Measurements from ENCODE around the gene ESAM.
"Not testable (repeated sequence)": the region's sequence is repeated elsewhere in the genome, so short reads cannot be mapped to it uniquely, and the experiment has no call there.

ESAM gene

GRCh38 chr11:124770959-124771358 is 8.9 kb upstream of the ESAM start:
- not testable (repeated sequence) for DNase-seq

GRCh38 chr11:124769806-124770774 is 8.0 kb upstream of the ESAM start:
- no peak for DNase-seq

GRCh38 chr11:124768914-124769313 is 6.8 kb upstream of the ESAM start:
- DNase-seq: no peak

- no peak for DNase-seq
These were observed 4.1 kb upstream of the ESAM start for GRCh38 chr11:124766156-124766555.

- peak; percentile 86 to 87 for DNase-seq
These were observed 1.3 kb upstream of the ESAM start for GRCh38 chr11:124763156-124763947.

- DNase-seq: no peak
These were observed 600 bp upstream of the ESAM start for GRCh38 chr11:124762624-124763155.

GRCh38 chr11:124761301-124762104 is 587 bp downstream of the ESAM start:
- DNase-seq: no peak

DNA sequence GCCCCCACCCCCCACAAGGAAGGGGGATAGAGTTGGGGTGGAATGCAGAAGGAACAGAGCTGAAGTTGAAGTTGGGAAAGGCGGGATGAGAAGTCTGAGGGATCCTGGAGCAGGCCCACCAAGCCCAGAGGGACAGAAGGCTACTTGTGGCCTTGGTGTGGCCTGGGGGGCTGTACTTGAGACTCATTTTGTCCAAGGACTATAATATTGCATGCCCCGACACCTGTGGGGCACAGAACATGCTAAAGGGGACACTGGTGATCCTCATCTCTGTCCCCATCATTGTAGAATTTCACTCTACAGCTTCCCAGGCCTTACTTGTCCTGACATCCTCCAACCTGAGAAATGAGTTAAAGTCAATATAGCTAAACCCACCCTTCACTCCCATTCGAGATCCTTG is 1.3 kb downstream of the ESAM start:
- DNase-seq: no peak

DNA sequence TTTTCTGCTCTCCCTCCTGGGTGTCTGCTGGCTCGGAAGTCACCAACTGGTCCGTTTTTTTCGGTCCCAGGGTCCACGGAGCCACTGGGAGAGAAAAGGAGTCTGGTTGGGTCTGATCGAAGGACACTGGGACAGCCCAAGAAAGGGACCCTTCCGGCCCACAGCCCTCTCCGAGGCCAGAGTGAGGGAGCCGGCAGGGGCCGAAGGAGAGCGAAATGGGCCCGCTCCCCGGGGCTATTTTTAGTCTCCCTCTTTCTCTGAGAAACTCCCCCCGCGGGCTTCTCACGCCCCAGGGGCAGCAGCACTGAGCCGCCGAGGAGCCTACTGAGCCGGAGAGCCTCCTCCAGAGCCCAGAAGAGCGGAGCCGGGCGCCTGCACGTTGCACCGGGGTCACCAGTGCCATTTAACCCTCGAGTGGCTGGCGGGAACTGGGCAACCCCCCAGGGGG is 1.9 kb downstream of the ESAM start:
- DNase-seq: no peak

- DNase-seq: no peak
These were observed 2.6 kb downstream of the ESAM start for GRCh38 chr11:124759266-124760204.

DNA sequence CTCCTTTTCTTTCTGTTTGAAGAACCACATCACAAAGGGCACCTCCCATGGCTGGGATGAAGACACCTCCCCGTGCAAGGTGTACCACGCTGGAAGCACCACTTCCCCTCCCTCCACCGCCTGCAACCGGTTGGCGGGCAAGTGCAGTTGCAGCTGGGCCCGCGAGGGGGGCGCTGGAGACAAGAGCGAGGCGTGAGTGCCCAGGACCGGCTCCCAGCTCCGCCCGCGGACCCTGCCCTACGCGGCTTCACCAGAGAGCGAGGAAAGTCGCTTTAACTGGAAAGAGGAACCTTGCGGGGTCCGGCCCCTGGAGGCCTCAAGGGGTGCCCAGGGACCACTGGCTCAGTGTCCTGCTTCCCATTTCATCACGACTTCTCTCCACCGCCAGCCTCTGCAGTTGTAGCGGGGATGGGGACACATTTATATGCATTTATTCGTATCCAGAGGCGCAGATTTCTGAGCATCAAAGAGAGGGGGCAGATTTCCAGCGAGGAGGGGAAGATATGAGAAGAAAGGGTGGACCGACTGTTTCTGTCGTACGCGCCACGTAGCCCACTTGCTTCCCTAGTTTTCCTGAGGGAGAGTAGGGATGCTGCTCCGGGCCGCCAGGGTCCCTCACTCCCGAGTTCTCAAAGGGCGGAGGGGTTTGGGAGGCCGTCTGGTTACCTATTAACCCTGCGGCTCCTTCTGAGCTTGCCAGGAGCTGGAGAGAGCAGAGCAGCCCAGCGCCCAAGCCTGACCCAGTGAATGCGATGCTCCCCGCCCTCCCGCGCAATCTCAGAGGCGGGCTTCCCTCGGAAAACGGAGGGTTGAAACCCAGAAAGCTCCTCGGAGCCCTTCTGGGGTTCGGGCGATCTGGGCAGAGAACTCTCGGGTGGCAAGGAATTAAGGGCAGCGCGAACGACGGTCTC is 3.5 kb downstream of the ESAM start:
- DNase-seq: peak; percentile 53 to 56

- no peak for DNase-seq
These were observed 4.8 kb downstream of the ESAM start for GRCh38 chr11:124757320-124757719.

- DNase-seq: no peak
These were observed 5.3 kb downstream of the ESAM start for GRCh38 chr11:124756753-124757227.

DNA sequence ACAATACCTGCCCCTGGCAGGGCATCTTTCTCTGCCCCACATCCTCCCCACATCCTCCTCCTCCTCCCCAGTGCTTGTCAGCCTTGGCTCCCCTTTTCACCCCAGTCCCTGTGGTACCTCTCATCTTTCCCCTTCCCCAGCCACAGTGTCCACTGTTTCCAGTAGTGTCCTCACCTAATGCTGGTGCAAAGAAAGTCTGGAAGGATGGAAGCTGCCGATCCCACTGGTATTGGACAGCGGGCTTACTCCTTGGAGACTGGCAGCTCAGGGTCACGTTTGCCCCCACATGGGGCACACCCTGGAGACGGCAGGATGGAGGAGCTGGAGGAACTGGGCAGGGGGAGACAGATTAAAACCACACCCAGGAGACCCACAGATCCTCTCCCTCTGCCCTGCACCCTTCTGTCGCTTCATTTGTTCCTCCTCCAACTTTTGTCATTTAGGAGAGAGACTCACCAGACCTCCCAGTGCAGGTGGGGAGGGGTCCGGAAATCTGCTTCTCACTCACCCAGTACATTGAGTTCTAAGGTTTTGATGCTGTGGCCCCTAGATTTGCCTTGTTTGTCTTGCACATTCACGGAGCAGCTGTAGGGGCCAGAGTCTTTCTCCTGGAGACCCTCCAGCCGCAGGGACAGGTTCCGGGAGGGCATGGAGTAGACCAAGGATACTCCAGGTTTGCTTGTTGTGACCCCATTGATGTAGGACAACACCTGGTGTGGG is 5.9 kb downstream of the ESAM start:
- no peak for DNase-seq

DNA sequence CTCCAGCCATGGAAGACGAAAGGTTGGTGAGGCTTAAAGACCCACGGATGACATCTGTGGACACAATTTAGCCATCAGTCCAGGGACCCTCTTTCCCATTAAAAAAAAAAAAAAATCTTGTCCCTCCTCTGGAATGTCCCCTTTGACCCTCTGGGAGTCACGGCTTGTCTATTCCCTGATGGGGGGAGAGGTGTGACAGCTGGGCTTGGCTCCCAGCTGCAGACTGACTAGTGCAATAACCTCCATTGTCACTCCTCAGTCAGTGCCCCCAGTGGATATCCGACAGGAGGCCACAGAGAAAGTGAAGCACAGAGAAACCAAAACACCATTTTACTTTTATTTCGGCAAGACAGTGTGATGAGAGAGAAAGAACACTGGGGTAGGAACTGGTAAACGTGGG is 7.4 kb downstream of the ESAM start:
- DNase-seq: no peak

DNA sequence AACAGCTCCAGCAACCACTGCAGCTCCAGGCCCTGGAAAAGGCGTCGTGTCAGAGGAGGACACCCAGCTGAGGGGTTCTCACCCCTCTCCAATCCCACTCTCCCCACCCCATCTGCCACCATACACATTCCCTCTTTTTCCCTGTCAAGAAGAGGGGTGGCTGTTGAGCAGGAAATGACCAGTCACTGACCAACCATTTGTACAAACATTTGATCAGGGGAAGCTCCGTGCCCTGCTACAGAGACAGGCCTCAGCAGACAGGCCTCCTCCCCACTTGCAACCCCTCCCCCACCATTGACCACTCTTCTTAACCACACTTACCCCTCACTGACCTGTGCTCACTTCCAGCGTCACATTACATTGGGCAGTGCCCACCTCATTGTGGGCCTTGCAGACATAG is 7.8 kb downstream of the ESAM start:
- no peak for DNase-seq

DNA sequence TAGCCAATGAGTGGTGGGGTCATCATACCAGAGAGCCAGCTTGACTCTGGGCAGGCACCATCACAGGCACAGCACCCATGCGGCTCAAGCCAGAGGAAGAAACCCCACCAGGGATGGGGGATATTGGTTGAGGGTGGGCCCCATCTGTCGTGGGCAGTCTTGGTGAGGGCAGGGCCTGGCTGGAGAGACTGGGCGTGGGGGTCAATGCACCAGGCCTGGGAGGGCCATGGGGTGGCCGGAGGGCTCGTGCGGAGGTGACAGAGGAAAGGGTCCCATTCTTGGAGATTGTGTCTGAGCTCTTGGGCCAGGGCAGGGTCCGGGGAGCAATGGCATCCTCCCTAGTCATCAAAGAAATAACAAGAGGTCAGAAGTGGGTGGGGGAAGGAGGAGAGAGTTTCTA is 8.5 kb downstream of the ESAM start:
- no peak for DNase-seq

DNA sequence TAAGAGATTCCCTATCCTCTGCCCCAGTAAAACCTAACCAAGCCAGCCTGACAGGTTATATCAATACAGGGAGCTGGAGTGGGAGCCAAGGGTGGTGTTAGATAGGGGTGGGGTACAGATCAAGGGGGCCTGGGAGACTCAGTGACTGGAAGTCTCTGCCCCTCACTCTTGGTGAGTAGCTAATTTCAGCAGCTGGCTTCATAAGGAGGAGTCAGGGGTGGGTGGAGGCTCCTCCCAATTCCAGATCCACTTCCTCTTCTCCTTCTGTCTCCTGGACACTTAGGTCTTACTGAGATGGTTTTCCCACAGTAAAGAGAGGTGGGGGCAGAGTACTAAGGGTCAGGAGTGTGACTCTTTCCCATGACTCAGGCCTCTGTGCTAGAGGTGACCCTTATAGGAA is 8.9 kb downstream of the ESAM start:
- no peak for DNase-seq

DNA sequence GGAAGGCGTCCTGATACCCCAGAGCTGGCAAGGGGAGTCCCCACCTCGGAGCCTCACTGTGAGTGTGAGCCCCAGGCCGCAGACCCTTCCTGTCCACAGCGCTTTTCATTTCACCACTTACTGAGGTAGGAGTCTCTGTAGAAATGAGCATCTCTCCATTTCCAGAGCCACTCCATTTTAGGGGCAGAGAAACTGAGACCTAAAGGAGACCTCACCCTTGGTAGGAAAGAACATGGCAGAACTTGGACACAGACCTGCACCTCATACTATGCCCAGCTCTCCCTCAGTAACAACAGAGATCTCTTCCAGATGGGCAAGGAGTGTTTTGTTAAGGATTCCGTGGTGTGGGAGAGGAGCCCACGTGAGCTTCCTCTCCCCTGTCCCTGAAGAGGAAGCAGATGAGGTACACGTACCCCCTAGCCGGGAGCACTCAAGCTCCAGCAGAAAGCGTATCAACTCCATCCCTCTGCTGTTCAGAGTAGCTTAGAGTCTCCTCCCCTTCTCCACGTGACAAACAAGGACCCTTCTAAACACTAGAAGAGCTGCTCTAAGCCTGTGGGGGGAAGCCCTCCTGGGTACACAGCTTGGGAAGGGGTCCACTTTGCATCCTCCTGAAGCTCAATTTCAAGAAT is 9.5 kb downstream of the ESAM start:
- DNase-seq: no peak

Data from activated CD4-positive, alpha-beta T cell treated with anti-CD3 and anti-CD28 coated beads, Interleukin-2, amount 50 U/mL, for 4 hours (primary cell).